ENCODE data around the gene POSTN. TPM values are rescaled to one million over a fixed set of nuclear protein-coding genes. Genes with fewer than 3 reads are reported as not detected.

POSTN gene
- polyA plus RNA-seq, 1 donor (not counting 4 experiments of a cell fraction or from before 2014, with no cell fraction given), result 13.4 TPM

- no peak for FAIRE-seq
These were observed 3.3 kb upstream of the POSTN start for GRCh38 chr13:37601648-37602440.

GRCh38 chr13:37599519-37599918 is 951 bp upstream of the POSTN start:
- dilution Hi-C loops (cut with MboI; ENCODE audit: extremely low pct_ligation_motif_present, low sequenced_read_pairs), result no loop called here
- Histone ChIP-seq H2AFZ (ENCODE audit: control insufficient read depth, low read length) (peak overlapping the region; percentile 57), H4K20me1 (ENCODE audit: control insufficient read depth, extremely low read depth, insufficient read depth, low read length) (no peaks in the 10 kb centered on the region), H3K4me3 (ENCODE audit: control insufficient read depth in 2 of 3, extremely low read depth in 1 of 3, insufficient read depth in 2 of 3, low read depth in 1 of 3, low read length in 3 of 3) (no peak overlapping the region), H3K9me1 (ENCODE audit: control insufficient read depth, extremely low read depth, insufficient read depth, low read length) (no peaks in the 10 kb centered on the region), H3K9ac (ENCODE audit: control insufficient read depth, extremely low read depth, insufficient read depth, low read length) (no peak overlapping the region), H3K27me3 (ENCODE audit: control insufficient read depth, extremely low read depth, insufficient read depth, low read length) (no peaks in the 10 kb centered on the region), H3K27ac (ENCODE audit: control insufficient read depth, insufficient read depth, low read length) (no peak overlapping the region), H3K9me3 (ENCODE audit: control insufficient read depth, low read depth, low read length) (no peaks in the 10 kb centered on the region), H3K4me1 (ENCODE audit: control insufficient read depth, extremely low read depth, insufficient read depth, low read length) (peaks cover 8% of the 10 kb centered on the region), H3K79me2 (ENCODE audit: control insufficient read depth, insufficient read depth, low read length) (no peaks in the 10 kb centered on the region), H3K4me2 (ENCODE audit: control insufficient read depth, extremely low read depth, insufficient read depth, low read depth, low read length) (no peak overlapping the region), H3K36me3 (ENCODE audit: control insufficient read depth in 2 of 2, extremely low read depth in 1 of 2, insufficient read depth in 2 of 2, low read length in 2 of 2) (no peaks in the 10 kb centered on the region)
- DNase-seq (ENCODE audit: low read depth, low spot score) (no peak), FAIRE-seq (no peak)
- TF ChIP-seq EZH2 (IDR thresholded peaks at IDR 0.05; ENCODE audit: low read length) (no peak), CTCF (optimal IDR thresholded peaks at IDR 0.05 in 1 of 3, IDR thresholded peaks at IDR 0.05 in 1 of 3, conservative IDR thresholded peaks at IDR 0.05 in 1 of 3; ENCODE audit: extremely low read depth in 1 of 3, insufficient read depth in 2 of 3, low read length in 3 of 3) (no peak)

More at GRCh38 chr13:37601648-37602440, 3.3 kb upstream of the POSTN start:
- Histone ChIP-seq H3K4me3 (ENCODE audit: control insufficient read depth in 2 of 3, extremely low read depth in 1 of 3, insufficient read depth in 2 of 3, low read depth in 1 of 3, low read length in 3 of 3) (no peak overlapping the region), H3K9ac (ENCODE audit: control insufficient read depth, extremely low read depth, insufficient read depth, low read length) (no peak overlapping the region), H3K9me3 (ENCODE audit: control insufficient read depth, low read depth, low read length) (no peaks in the 10 kb centered on the region), H4K20me1 (ENCODE audit: control insufficient read depth, extremely low read depth, insufficient read depth, low read length) (no peaks in the 10 kb centered on the region), H3K4me1 (ENCODE audit: control insufficient read depth, extremely low read depth, insufficient read depth, low read length) (peaks cover 8% of the 10 kb centered on the region), H3K4me2 (ENCODE audit: control insufficient read depth, extremely low read depth, insufficient read depth, low read depth, low read length) (no peak overlapping the region), H3K27ac (ENCODE audit: control insufficient read depth, insufficient read depth, low read length) (no peak overlapping the region), H3K27me3 (ENCODE audit: control insufficient read depth, extremely low read depth, insufficient read depth, low read length) (no peaks in the 10 kb centered on the region), H2AFZ (ENCODE audit: control insufficient read depth, low read length) (no peak overlapping the region), H3K79me2 (ENCODE audit: control insufficient read depth, insufficient read depth, low read length) (no peaks in the 10 kb centered on the region), H3K36me3 (ENCODE audit: control insufficient read depth in 2 of 2, extremely low read depth in 1 of 2, insufficient read depth in 2 of 2, low read length in 2 of 2) (no peaks in the 10 kb centered on the region), H3K9me1 (ENCODE audit: control insufficient read depth, extremely low read depth, insufficient read depth, low read length) (no peaks in the 10 kb centered on the region)
- DNase-seq (ENCODE audit: low read depth, low spot score), result no peak
- TF ChIP-seq CTCF (optimal IDR thresholded peaks at IDR 0.05 in 1 of 3, IDR thresholded peaks at IDR 0.05 in 1 of 3, conservative IDR thresholded peaks at IDR 0.05 in 1 of 3; ENCODE audit: extremely low read depth in 1 of 3, insufficient read depth in 2 of 3, low read length in 3 of 3), result no peak
- no peak for TF ChIP-seq EZH2 (IDR thresholded peaks at IDR 0.05; ENCODE audit: low read length)
- dilution Hi-C loops (cut with MboI; ENCODE audit: extremely low pct_ligation_motif_present, low sequenced_read_pairs), result no loop called here

Data from keratinocyte (primary cell).